ENCODE data around the gene DLST.

DLST gene

GRCh38 chr14:74893614-74894091 lies 11.9 kb downstream of the DLST start:
- Histone ChIP-seq H3K9ac (ENCODE audit: low read depth in 1 of 2, low read length in 2 of 2) (no peak overlapping the region), H3K4me3 (ENCODE audit: low read length in 2 of 2) (no peak overlapping the region), H3K27ac (ENCODE audit: low read depth in 2 of 2, low read length in 2 of 2) (peak overlapping the region in 1 of 2 donors; percentile 13), H3K36me3 (ENCODE audit: control insufficient read depth in 2 of 2, insufficient read depth in 2 of 2, low read length in 2 of 2) (peaks cover 83 to 86% of the 10 kb centered on the region in 2 donors), H3K4me1 (ENCODE audit: control insufficient read depth in 2 of 2, insufficient read depth in 2 of 2, low read length in 2 of 2) (peaks cover 0 to 2% of the 10 kb centered on the region in 2 donors), H3K9me3 (ENCODE audit: control insufficient read depth in 2 of 2, low read length in 2 of 2) (no peaks in the 10 kb centered on the region), H3K27me3 (ENCODE audit: control insufficient read depth in 2 of 2, insufficient read depth in 2 of 2, low read length in 2 of 2) (no peaks in the 10 kb centered on the region)

- no peak overlapping the region for H3K27ac ChIP-seq (ENCODE audit: low read depth in 2 of 2, low read length in 2 of 2)
- peaks cover 94% of the 10 kb centered on the region in 2 donors for H3K36me3 ChIP-seq (ENCODE audit: control insufficient read depth in 2 of 2, insufficient read depth in 2 of 2, low read length in 2 of 2)
- H3K4me3 ChIP-seq (ENCODE audit: low read length in 2 of 2), result no peak overlapping the region
- H3K27me3 ChIP-seq (ENCODE audit: control insufficient read depth in 2 of 2, insufficient read depth in 2 of 2, low read length in 2 of 2), result no peaks in the 10 kb centered on the region
- H3K9ac ChIP-seq (ENCODE audit: low read depth in 1 of 2, low read length in 2 of 2), result no peak overlapping the region
- H3K4me1 ChIP-seq (ENCODE audit: control insufficient read depth in 2 of 2, insufficient read depth in 2 of 2, low read length in 2 of 2), result no peaks in the 10 kb centered on the region
- no peaks in the 10 kb centered on the region for H3K9me3 ChIP-seq (ENCODE audit: control insufficient read depth in 2 of 2, low read length in 2 of 2)
These were observed 14.7 kb downstream of the DLST start for GRCh38 chr14:74896400-74896799.

GRCh38 chr14:74897642-74898041 lies 15.9 kb downstream of the DLST start:
- Histone ChIP-seq H3K4me3 (ENCODE audit: low read length in 2 of 2) (no peak overlapping the region), H3K9ac (ENCODE audit: low read depth in 1 of 2, low read length in 2 of 2) (no peak overlapping the region), H3K36me3 (ENCODE audit: control insufficient read depth in 2 of 2, insufficient read depth in 2 of 2, low read length in 2 of 2) (peaks cover 93 to 94% of the 10 kb centered on the region in 2 donors), H3K9me3 (ENCODE audit: control insufficient read depth in 2 of 2, low read length in 2 of 2) (no peaks in the 10 kb centered on the region), H3K27ac (ENCODE audit: low read depth in 2 of 2, low read length in 2 of 2) (no peak overlapping the region), H3K4me1 (ENCODE audit: control insufficient read depth in 2 of 2, insufficient read depth in 2 of 2, low read length in 2 of 2) (no peaks in the 10 kb centered on the region), H3K27me3 (ENCODE audit: control insufficient read depth in 2 of 2, insufficient read depth in 2 of 2, low read length in 2 of 2) (no peaks in the 10 kb centered on the region)

DNA sequence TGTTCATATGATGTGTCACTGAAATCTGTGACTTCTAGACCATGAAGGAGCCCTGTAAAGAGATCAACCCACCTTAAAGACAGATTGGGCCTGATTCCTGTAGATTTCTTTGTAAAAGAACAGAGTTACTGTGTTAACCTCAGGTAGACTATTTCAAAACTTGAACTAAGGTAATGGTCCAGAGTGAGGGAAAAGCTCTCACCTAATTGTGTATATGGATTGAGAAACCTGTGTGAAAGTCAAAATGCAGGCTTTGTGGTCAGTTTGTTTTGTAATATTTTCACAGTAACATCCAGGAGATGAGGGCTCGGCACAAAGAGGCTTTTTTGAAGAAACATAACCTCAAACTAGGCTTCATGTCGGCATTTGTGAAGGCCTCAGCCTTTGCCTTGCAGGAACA lies 16.4 kb downstream of the DLST start:
- H3K27ac ChIP-seq (ENCODE audit: low read depth in 2 of 2, low read length in 2 of 2), result no peak overlapping the region
- H3K36me3 ChIP-seq (ENCODE audit: control insufficient read depth in 2 of 2, insufficient read depth in 2 of 2, low read length in 2 of 2), result peaks cover 93 to 94% of the 10 kb centered on the region in 2 donors

DNA sequence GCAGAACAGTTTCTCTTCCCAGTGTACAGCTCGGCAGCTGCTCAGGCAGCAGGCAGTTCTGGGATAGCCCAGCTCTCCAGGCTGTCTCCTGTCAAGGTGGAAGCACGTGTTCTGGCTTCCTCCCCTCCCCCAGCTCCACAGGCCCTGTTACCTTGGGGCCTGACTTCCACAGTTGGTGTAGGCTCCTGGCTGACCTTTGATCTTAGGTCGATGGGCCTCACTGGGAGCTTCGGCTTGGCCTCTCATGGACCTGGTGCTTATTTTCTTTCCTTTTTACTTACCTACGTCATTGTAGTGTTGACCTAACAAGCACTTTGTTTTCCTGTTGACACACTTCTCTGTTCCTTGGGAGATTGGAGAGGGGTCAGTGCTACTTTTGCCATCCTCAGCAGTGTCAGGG lies 17.0 kb downstream of the DLST start:
- Histone ChIP-seq H3K9me3 (ENCODE audit: control insufficient read depth in 2 of 2, low read length in 2 of 2) (no peaks in the 10 kb centered on the region), H3K36me3 (ENCODE audit: control insufficient read depth in 2 of 2, insufficient read depth in 2 of 2, low read length in 2 of 2) (peaks cover 89 to 90% of the 10 kb centered on the region in 2 donors)

More for the DNA sequence above, 16.4 kb downstream of the DLST start:
- H3K27me3 ChIP-seq (ENCODE audit: control insufficient read depth in 2 of 2, insufficient read depth in 2 of 2, low read length in 2 of 2), result no peaks in the 10 kb centered on the region
- H3K9me3 ChIP-seq (ENCODE audit: control insufficient read depth in 2 of 2, low read length in 2 of 2), result no peaks in the 10 kb centered on the region
- no peak overlapping the region for H3K9ac ChIP-seq (ENCODE audit: low read depth in 1 of 2, low read length in 2 of 2)
- no peak overlapping the region for H3K4me3 ChIP-seq (ENCODE audit: low read length in 2 of 2)
- no peaks in the 10 kb centered on the region for H3K4me1 ChIP-seq (ENCODE audit: control insufficient read depth in 2 of 2, insufficient read depth in 2 of 2, low read length in 2 of 2)

GRCh38 chr14:74902941-74903705 lies 21.4 kb downstream of the DLST start:
- peaks cover 6 to 15% of the 10 kb centered on the region in 2 donors for H3K4me1 ChIP-seq (ENCODE audit: control insufficient read depth in 2 of 2, insufficient read depth in 2 of 2, low read length in 2 of 2)
- H3K27ac ChIP-seq (ENCODE audit: low read depth in 2 of 2, low read length in 2 of 2), result no peak overlapping the region
- no peak overlapping the region for H3K9ac ChIP-seq (ENCODE audit: low read depth in 1 of 2, low read length in 2 of 2)
- H3K9me3 ChIP-seq (ENCODE audit: control insufficient read depth in 2 of 2, low read length in 2 of 2), result no peaks in the 10 kb centered on the region
- H3K4me3 ChIP-seq (ENCODE audit: low read length in 2 of 2), result no peak overlapping the region
- H3K27me3 ChIP-seq (ENCODE audit: control insufficient read depth in 2 of 2, insufficient read depth in 2 of 2, low read length in 2 of 2), result no peaks in the 10 kb centered on the region
- H3K36me3 ChIP-seq (ENCODE audit: control insufficient read depth in 2 of 2, insufficient read depth in 2 of 2, low read length in 2 of 2), result peaks cover 50 to 60% of the 10 kb centered on the region in 2 donors

More for the DNA sequence above, 17.0 kb downstream of the DLST start:
- Histone ChIP-seq H3K4me3 (ENCODE audit: low read length in 2 of 2) (no peak overlapping the region), H3K4me1 (ENCODE audit: control insufficient read depth in 2 of 2, insufficient read depth in 2 of 2, low read length in 2 of 2) (no peaks in the 10 kb centered on the region), H3K27me3 (ENCODE audit: control insufficient read depth in 2 of 2, insufficient read depth in 2 of 2, low read length in 2 of 2) (no peaks in the 10 kb centered on the region), H3K27ac (ENCODE audit: low read depth in 2 of 2, low read length in 2 of 2) (no peak overlapping the region), H3K9ac (ENCODE audit: low read depth in 1 of 2, low read length in 2 of 2) (no peak overlapping the region)

GRCh38 chr14:74904635-74905503 lies 23.2 kb downstream of the DLST start:
- H3K36me3 ChIP-seq (ENCODE audit: control insufficient read depth in 2 of 2, insufficient read depth in 2 of 2, low read length in 2 of 2), result peaks cover 33 to 42% of the 10 kb centered on the region in 2 donors
- peaks cover 6 to 15% of the 10 kb centered on the region in 2 donors for H3K4me1 ChIP-seq (ENCODE audit: control insufficient read depth in 2 of 2, insufficient read depth in 2 of 2, low read length in 2 of 2)
- no peak overlapping the region for H3K4me3 ChIP-seq (ENCODE audit: low read length in 2 of 2)
- H3K9ac ChIP-seq (ENCODE audit: low read depth in 1 of 2, low read length in 2 of 2), result no peak overlapping the region
- no peaks in the 10 kb centered on the region for H3K9me3 ChIP-seq (ENCODE audit: control insufficient read depth in 2 of 2, low read length in 2 of 2)
- H3K27ac ChIP-seq (ENCODE audit: low read depth in 2 of 2, low read length in 2 of 2), result no peak overlapping the region
- no peaks in the 10 kb centered on the region for H3K27me3 ChIP-seq (ENCODE audit: control insufficient read depth in 2 of 2, insufficient read depth in 2 of 2, low read length in 2 of 2)

DNA sequence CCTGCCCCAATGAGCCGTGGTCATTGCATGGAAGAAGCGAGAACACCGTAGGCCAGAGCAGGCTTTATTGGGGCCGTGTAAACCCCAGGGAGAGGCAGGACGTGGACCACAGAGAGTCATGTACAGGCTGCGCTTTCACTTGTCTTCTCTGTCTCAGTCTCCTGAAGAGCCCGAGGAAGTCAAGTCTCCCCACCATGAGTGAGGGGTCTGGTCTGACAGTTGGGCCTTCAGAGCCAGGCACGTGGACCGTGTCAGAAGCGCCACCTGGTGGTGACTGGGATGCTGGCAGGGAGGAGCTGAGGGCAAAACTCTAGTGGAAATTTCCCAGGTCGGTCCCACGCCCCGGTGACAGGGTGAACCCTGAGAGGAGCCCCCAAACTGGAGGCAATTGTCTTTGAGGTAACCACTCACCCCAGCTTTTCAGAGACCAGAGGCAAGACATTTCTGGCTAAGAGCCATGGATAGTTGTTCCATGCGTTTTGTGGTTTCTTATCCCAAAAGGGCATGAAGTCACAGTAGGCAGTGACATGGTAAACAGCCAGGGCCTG lies 24.0 kb downstream of the DLST start:
- H3K27me3 ChIP-seq (ENCODE audit: control insufficient read depth in 2 of 2, insufficient read depth in 2 of 2, low read length in 2 of 2), result no peaks in the 10 kb centered on the region
- H3K4me1 ChIP-seq (ENCODE audit: control insufficient read depth in 2 of 2, insufficient read depth in 2 of 2, low read length in 2 of 2), result peaks cover 6 to 15% of the 10 kb centered on the region in 2 donors
- no peak overlapping the region for H3K4me3 ChIP-seq (ENCODE audit: low read length in 2 of 2)
- H3K36me3 ChIP-seq (ENCODE audit: control insufficient read depth in 2 of 2, insufficient read depth in 2 of 2, low read length in 2 of 2), result peaks cover 25 to 34% of the 10 kb centered on the region in 2 donors
- H3K9me3 ChIP-seq (ENCODE audit: control insufficient read depth in 2 of 2, low read length in 2 of 2), result no peaks in the 10 kb centered on the region
- no peak overlapping the region for H3K27ac ChIP-seq (ENCODE audit: low read depth in 2 of 2, low read length in 2 of 2)
- no peak overlapping the region for H3K9ac ChIP-seq (ENCODE audit: low read depth in 1 of 2, low read length in 2 of 2)

DNA sequence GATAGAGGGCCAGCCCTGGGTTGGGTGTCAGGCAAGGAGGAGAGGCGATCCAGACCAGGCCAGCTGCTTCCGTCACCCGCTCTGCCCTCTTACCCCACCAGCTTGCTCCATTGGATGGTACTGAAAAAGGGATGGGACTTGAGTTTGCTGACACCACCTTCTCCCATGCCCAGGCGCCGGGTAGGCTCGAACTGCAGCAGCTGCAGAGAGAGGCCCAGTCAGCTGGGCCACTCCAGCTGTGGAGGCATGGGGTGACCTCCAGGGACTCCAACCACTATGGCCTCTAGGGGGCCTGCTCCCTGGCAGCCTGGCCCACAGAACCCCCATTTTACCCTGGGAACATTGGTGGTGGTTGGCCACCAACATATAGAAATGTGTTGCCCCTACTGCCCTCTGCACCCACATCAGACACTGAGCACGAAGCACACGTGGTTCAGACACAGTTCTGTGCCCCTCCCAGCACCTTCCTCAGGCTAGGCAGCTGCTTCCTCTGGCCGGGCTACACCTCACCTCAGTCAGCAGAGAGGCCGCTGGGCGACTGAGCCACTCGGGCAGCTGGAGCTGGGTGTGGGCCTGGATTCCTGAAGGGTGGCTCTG lies 25.3 kb downstream of the DLST start:
- Histone ChIP-seq H3K27me3 (ENCODE audit: control insufficient read depth in 2 of 2, insufficient read depth in 2 of 2, low read length in 2 of 2) (no peaks in the 10 kb centered on the region), H3K9me3 (ENCODE audit: control insufficient read depth in 2 of 2, low read length in 2 of 2) (no peaks in the 10 kb centered on the region), H3K36me3 (ENCODE audit: control insufficient read depth in 2 of 2, insufficient read depth in 2 of 2, low read length in 2 of 2) (peaks cover 11 to 21% of the 10 kb centered on the region in 2 donors), H3K9ac (ENCODE audit: low read depth in 1 of 2, low read length in 2 of 2) (no peak overlapping the region), H3K27ac (ENCODE audit: low read depth in 2 of 2, low read length in 2 of 2) (no peak overlapping the region), H3K4me1 (ENCODE audit: control insufficient read depth in 2 of 2, insufficient read depth in 2 of 2, low read length in 2 of 2) (peaks cover 6 to 15% of the 10 kb centered on the region in 2 donors), H3K4me3 (ENCODE audit: low read length in 2 of 2) (no peak overlapping the region)
